CD8-positive, alpha-beta memory T cell (primary cell): ENCODE results near the gene SRPK1. TPM values are rescaled to one million over a fixed set of nuclear protein-coding genes. Genes with fewer than 3 reads are reported as not detected.
"Not testable (repeated sequence)": the region's sequence is repeated elsewhere in the genome, so short reads cannot be mapped to it uniquely, and the experiment has no call there.

Experiments used
- CTCF ChIA-PET: fragments of 350-600 bp; sonication (Branson Sonifier 250); formaldehyde crosslinking; loops from one replicate; lab custom pipeline; 2021; ENCODE audit warnings: antibody characterized with exemption; lab: Charles Lee
- POLR2A ChIA-PET: fragments of 350-600 bp; sonication (Branson Sonifier 250); formaldehyde crosslinking; loops from one replicate; lab custom pipeline; 2021; ENCODE audit warnings: antibody characterized with exemption; lab: Charles Lee
- DNase-seq, 5 donors: peaks; one replicate each; pipeline versions ENCODE4 v3.0.0 to v3.0.0-alpha.2; 2020 to 2022; ENCODE audit warnings: mixed read lengths in 1 of 5
- H3K27ac ChIP-seq: one replicate; pipeline ENCODE4 v1.7.0; 2013; ENCODE audit warnings: low read depth, mild to moderate bottlenecking, low read length, moderate library complexity
- H3K27me3 ChIP-seq: 2 replicates; pipeline ENCODE4 v1.7.0; 2013; ENCODE audit warnings: low read length, mild to moderate bottlenecking; ENCODE audit not compliant: insufficient read depth, poor library complexity, severe bottlenecking
- H3K36me3 ChIP-seq: 2 replicates; pipeline ENCODE4 v1.7.0; 2013; ENCODE audit warnings: mild to moderate bottlenecking, low read length, moderate library complexity; ENCODE audit not compliant: insufficient read depth
- H3K4me1 ChIP-seq: 2 replicates; pipeline ENCODE4 v1.7.0; 2013; ENCODE audit warnings: mild to moderate bottlenecking, low read length, moderate library complexity; ENCODE audit not compliant: insufficient read depth
- H3K4me3 ChIP-seq: 2 replicates; pipeline ENCODE4 v1.7.0; 2013; ENCODE audit warnings: mild to moderate bottlenecking, low read length
- H3K9me3 ChIP-seq: 2 replicates; pipeline ENCODE4 v1.7.0; 2013; ENCODE audit warnings: mild to moderate bottlenecking, low read length
- H3K27ac Mint-ChIP-seq, 8 donors: one replicate each; pipeline ENCODE4 v1.8.0; 2020 to 2021; ENCODE audit warnings: mixed read lengths in 8 of 8, mild to moderate bottlenecking in 6 of 8, inconsistent platforms in 3 of 8, moderate library complexity in 3 of 8
- H3K27me3 Mint-ChIP-seq, 2 donors: one replicate each; pipeline ENCODE4 v1.8.0; 2020 to 2021; ENCODE audit warnings: mixed read lengths in 2 of 2, mild to moderate bottlenecking in 1 of 2, moderate library complexity in 1 of 2
- H3K36me3 Mint-ChIP-seq, 3 donors: one replicate each; pipeline ENCODE4 v1.8.0; 2020 to 2021; ENCODE audit warnings: mixed read lengths in 3 of 3, inconsistent platforms in 1 of 3, mild to moderate bottlenecking in 1 of 3
- H3K4me1 Mint-ChIP-seq, 3 donors: one replicate each; pipeline ENCODE4 v1.8.0; 2020 to 2021; ENCODE audit warnings: mixed read lengths in 3 of 3, inconsistent platforms in 1 of 3, mild to moderate bottlenecking in 1 of 3
- H3K4me3 Mint-ChIP-seq, 7 donors: one replicate each; pipeline ENCODE4 v1.8.0; 2020 to 2021; ENCODE audit warnings: mixed read lengths in 7 of 7, mild to moderate bottlenecking in 6 of 7, moderate library complexity in 4 of 7, inconsistent platforms in 2 of 7
- H3K9me3 Mint-ChIP-seq, 5 donors: one replicate each; pipeline ENCODE4 v1.8.0; 2020 to 2022; ENCODE audit warnings: mixed read lengths in 5 of 5, mild to moderate bottlenecking in 3 of 5, moderate library complexity in 2 of 5, inconsistent platforms in 1 of 5
- polyA plus RNA-seq: library from polyadenylated mRNA; unstranded; fragments of 300-500 nt; fragmentation: Illumina TruSeq; gene quantifications from one replicate; pipeline ENCODE4 v1.2.3, GENCODE V29; 2021
- total RNA-seq, 2 experiments: library from RNA; stranded (reverse); gene quantifications; one replicate each; pipeline ENCODE4 v1.2.3, GENCODE V29; 2021

Gene SRPK1
- total and polyA plus RNA-seq, 3 experiments from 2014 or later, result 49.1 to 114 (median 114) TPM

GRCh38 chr6:35916893-35917292 lies 4.0 kb downstream of the SRPK1 start:
- H3K4me3 Mint-ChIP-seq, result peak overlapping the region in 5 of 7 donors; percentile 2 to 80 (median 26)
- CTCF ChIA-PET, POLR2A ChIA-PET, H3K9me3 ChIP-seq, H3K9me3 Mint-ChIP-seq, H3K27me3 ChIP-seq, H3K27ac ChIP-seq, H3K36me3 ChIP-seq, DNase-seq, H3K4me3 ChIP-seq, H3K27me3 Mint-ChIP-seq: not testable (repeated sequence)
- peaks cover 5 to 46% (median 6%) of the 10 kb centered on the region in 3 donors for H3K36me3 Mint-ChIP-seq
- peak overlapping the region in 6 of 8 donors; percentile 1 to 85 (median 57) for H3K27ac Mint-ChIP-seq
- H3K4me1 Mint-ChIP-seq, result peaks cover 37 to 55% (median 44%) of the 10 kb centered on the region in 3 donors
- H3K4me1 ChIP-seq, result peaks cover 31% of the 10 kb centered on the region

- POLR2A ChIA-PET, result no interaction called here
- CTCF ChIA-PET, result no interaction called here
- peaks cover 24% of the 10 kb centered on the region for H3K4me1 ChIP-seq
- H3K27ac Mint-ChIP-seq, result no peak overlapping the region
- H3K4me3 ChIP-seq, result no peak overlapping the region
- H3K36me3 ChIP-seq, result peaks cover 9% of the 10 kb centered on the region
- no peak overlapping the region for H3K27ac ChIP-seq
- no peak for DNase-seq
- H3K4me1 Mint-ChIP-seq, result peaks cover 33 to 48% (median 36%) of the 10 kb centered on the region in 3 donors
- peaks cover 0 to 3% of the 10 kb centered on the region in 2 donors for H3K27me3 Mint-ChIP-seq
- no peaks in the 10 kb centered on the region for H3K9me3 Mint-ChIP-seq
- peaks cover 10 to 51% (median 11%) of the 10 kb centered on the region in 3 donors for H3K36me3 Mint-ChIP-seq
- H3K27me3 ChIP-seq, result no peaks in the 10 kb centered on the region
- no peak overlapping the region for H3K4me3 Mint-ChIP-seq
- no peaks in the 10 kb centered on the region for H3K9me3 ChIP-seq
Observed at GRCh38 chr6:35916056-35916455, 4.8 kb downstream of the SRPK1 start.

- CTCF ChIA-PET, result no interaction called here
- Mint-ChIP-seq H3K4me3 (no peak overlapping the region), H3K27ac (no peak overlapping the region), H3K27me3 (no peaks in the 10 kb centered on the region), H3K36me3 (peaks cover 15 to 57% (median 26%) of the 10 kb centered on the region in 3 donors), H3K4me1 (peaks cover 26 to 43% (median 32%) of the 10 kb centered on the region in 3 donors), H3K9me3 (peaks cover 0 to 7% (median 5%) of the 10 kb centered on the region in 5 donors)
- no peak overlapping the region for H3K27ac ChIP-seq
- H3K4me3 ChIP-seq, result no peak overlapping the region
- no peak for DNase-seq
- POLR2A ChIA-PET, result no interaction called here
- H3K36me3 ChIP-seq, result peaks cover 9% of the 10 kb centered on the region
- H3K27me3 ChIP-seq, result no peaks in the 10 kb centered on the region
- peaks cover 20% of the 10 kb centered on the region for H3K4me1 ChIP-seq
- H3K9me3 ChIP-seq, result no peaks in the 10 kb centered on the region
Observed at GRCh38 chr6:35914536-35914935, 6.4 kb downstream of the SRPK1 start.

GRCh38 chr6:35911871-35912653 lies 8.8 kb downstream of the SRPK1 start:
- DNase-seq, result no peak
- ChIA-PET CTCF (no interaction called here), POLR2A (no interaction called here)
- Mint-ChIP-seq H3K9me3 (peaks cover 2 to 22% (median 20%) of the 10 kb centered on the region in 5 donors), H3K27me3 (no peaks in the 10 kb centered on the region), H3K36me3 (peaks cover 26 to 71% (median 44%) of the 10 kb centered on the region in 3 donors), H3K27ac (no peak overlapping the region), H3K4me3 (no peak overlapping the region), H3K4me1 (peaks cover 12 to 32% (median 13%) of the 10 kb centered on the region in 3 donors)
- Histone ChIP-seq H3K27me3 (no peaks in the 10 kb centered on the region), H3K4me1 (no peaks in the 10 kb centered on the region), H3K9me3 (no peaks in the 10 kb centered on the region), H3K4me3 (no peak overlapping the region), H3K36me3 (peaks cover 9% of the 10 kb centered on the region), H3K27ac (no peak overlapping the region)

GRCh38 chr6:35909571-35909970 lies 11.3 kb downstream of the SRPK1 start:
- peak overlapping the region in 1 of 8 donors; percentile 15 for H3K27ac Mint-ChIP-seq
- H3K4me1 ChIP-seq, POLR2A ChIA-PET, CTCF ChIA-PET, H3K27me3 Mint-ChIP-seq, H3K27me3 ChIP-seq, H3K4me3 Mint-ChIP-seq, H3K4me3 ChIP-seq, H3K36me3 ChIP-seq, H3K27ac ChIP-seq, DNase-seq, H3K9me3 ChIP-seq: not testable (repeated sequence)
- H3K36me3 Mint-ChIP-seq, result peaks cover 26 to 70% (median 44%) of the 10 kb centered on the region in 3 donors
- H3K4me1 Mint-ChIP-seq, result peaks cover 21 to 44% (median 22%) of the 10 kb centered on the region in 3 donors
- H3K9me3 Mint-ChIP-seq, result peaks cover 2 to 22% (median 20%) of the 10 kb centered on the region in 5 donors

GRCh38 chr6:35908753-35909401 lies 12.0 kb downstream of the SRPK1 start:
- H3K36me3 ChIP-seq, H3K27ac ChIP-seq, H3K27ac Mint-ChIP-seq, POLR2A ChIA-PET, H3K27me3 Mint-ChIP-seq, H3K27me3 ChIP-seq, H3K4me3 ChIP-seq, H3K9me3 ChIP-seq, H3K4me3 Mint-ChIP-seq, H3K4me1 ChIP-seq, CTCF ChIA-PET: not testable (repeated sequence)
- Mint-ChIP-seq H3K36me3 (peaks cover 29 to 68% (median 39%) of the 10 kb centered on the region in 3 donors), H3K9me3 (peaks cover 2 to 22% (median 20%) of the 10 kb centered on the region in 5 donors), H3K4me1 (peaks cover 23 to 44% (median 25%) of the 10 kb centered on the region in 3 donors)
- peak in 1 of 5 donors; percentile 37 for DNase-seq

GRCh38 chr6:35907750-35908149 lies 13.1 kb downstream of the SRPK1 start:
- CTCF ChIA-PET, result no interaction called here
- Histone ChIP-seq H3K4me3 (no peak overlapping the region), H3K36me3 (peaks cover 5% of the 10 kb centered on the region), H3K9me3 (no peaks in the 10 kb centered on the region), H3K4me1 (no peaks in the 10 kb centered on the region), H3K27me3 (no peaks in the 10 kb centered on the region), H3K27ac (no peak overlapping the region)
- Mint-ChIP-seq H3K27ac (peak overlapping the region in 2 of 8 donors; percentile 40 to 70), H3K9me3 (peaks cover 2 to 22% (median 20%) of the 10 kb centered on the region in 5 donors), H3K36me3 (peaks cover 29 to 67% (median 39%) of the 10 kb centered on the region in 3 donors), H3K4me3 (no peak overlapping the region), H3K4me1 (peaks cover 23 to 47% (median 25%) of the 10 kb centered on the region in 3 donors), H3K27me3 (no peaks in the 10 kb centered on the region)
- POLR2A ChIA-PET, result no interaction called here
- no peak for DNase-seq

- Mint-ChIP-seq H3K4me3 (no peak overlapping the region), H3K4me1 (peaks cover 22 to 46% (median 29%) of the 10 kb centered on the region in 3 donors), H3K27me3 (no peaks in the 10 kb centered on the region), H3K9me3 (peaks cover 2 to 22% (median 20%) of the 10 kb centered on the region in 5 donors), H3K36me3 (peaks cover 21 to 60% (median 34%) of the 10 kb centered on the region in 3 donors), H3K27ac (peak overlapping the region in 1 of 8 donors; percentile 9)
- no peak overlapping the region for H3K27ac ChIP-seq
- no peaks in the 10 kb centered on the region for H3K27me3 ChIP-seq
- no peaks in the 10 kb centered on the region for H3K4me1 ChIP-seq
- H3K36me3 ChIP-seq, result no peaks in the 10 kb centered on the region
- no peaks in the 10 kb centered on the region for H3K9me3 ChIP-seq
- CTCF ChIA-PET, result no interaction called here
- no peak for DNase-seq
- POLR2A ChIA-PET, result no interaction called here
- no peak overlapping the region for H3K4me3 ChIP-seq
Observed at GRCh38 chr6:35906499-35906846, 14.4 kb downstream of the SRPK1 start.
